ENCODE data around the gene CDK5RAP2.

- TF ChIP-seq GABPA (IDR thresholded peaks at IDR 0.05; ENCODE audit: low read depth) (no peak), CTCF (IDR thresholded peaks at IDR 0.05; ENCODE audit: insufficient read depth, low read length) (no peak), POLR2AphosphoS5 (IDR thresholded peaks at IDR 0.05; ENCODE audit: low read depth) (no peak), REST (IDR thresholded peaks at IDR 0.05; ENCODE audit: insufficient replicate concordance, low read depth) (no peak), SPI1 (IDR thresholded peaks at IDR 0.05; ENCODE audit: borderline replicate concordance, low read depth) (no peak)
Measured at GRCh38 chr9:120464887-120465421, 115.0 kb downstream of the CDK5RAP2 start.
